ENCODE measurements around the gene TRMO. TPM values are rescaled to one million over a fixed set of nuclear protein-coding genes. Genes with fewer than 3 reads are reported as not detected.

The TRMO gene
- total RNA-seq, 2 experiments from 2014 or later: 42.8 to 45.8 TPM

- peak overlapping the region; percentile 96 for H3K27ac Mint-ChIP-seq
- peak overlapping the region; percentile 22 for H3K4me3 Mint-ChIP-seq
- no peak overlapping the region for H3K4me3 ChIP-seq (ENCODE audit: low read length)
- TF ChIP-seq, protein P1, sequence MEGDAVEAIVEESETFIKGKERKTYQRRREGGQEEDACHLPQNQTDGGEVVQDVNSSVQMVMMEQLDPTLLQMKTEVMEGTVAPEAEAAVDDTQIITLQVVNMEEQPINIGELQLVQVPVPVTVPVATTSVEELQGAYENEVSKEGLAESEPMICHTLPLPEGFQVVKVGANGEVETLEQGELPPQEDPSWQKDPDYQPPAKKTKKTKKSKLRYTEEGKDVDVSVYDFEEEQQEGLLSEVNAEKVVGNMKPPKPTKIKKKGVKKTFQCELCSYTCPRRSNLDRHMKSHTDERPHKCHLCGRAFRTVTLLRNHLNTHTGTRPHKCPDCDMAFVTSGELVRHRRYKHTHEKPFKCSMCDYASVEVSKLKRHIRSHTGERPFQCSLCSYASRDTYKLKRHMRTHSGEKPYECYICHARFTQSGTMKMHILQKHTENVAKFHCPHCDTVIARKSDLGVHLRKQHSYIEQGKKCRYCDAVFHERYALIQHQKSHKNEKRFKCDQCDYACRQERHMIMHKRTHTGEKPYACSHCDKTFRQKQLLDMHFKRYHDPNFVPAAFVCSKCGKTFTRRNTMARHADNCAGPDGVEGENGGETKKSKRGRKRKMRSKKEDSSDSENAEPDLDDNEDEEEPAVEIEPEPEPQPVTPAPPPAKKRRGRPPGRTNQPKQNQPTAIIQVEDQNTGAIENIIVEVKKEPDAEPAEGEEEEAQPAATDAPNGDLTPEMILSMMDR (IDR thresholded peaks at IDR 0.05): peak; percentile 81
- no peaks in the 10 kb centered on the region for H3K9me3 Mint-ChIP-seq
- H3K27me3 ChIP-seq (ENCODE audit: control insufficient read depth in 1 of 2, insufficient read depth in 2 of 2, low read length in 2 of 2): no peaks in the 10 kb centered on the region
- POLR2A ChIA-PET: interaction anchor here (0.7 to 9.8 kb wide), 7 partner anchors 9 to 356 kb away, joined by 3 to 335 read pairs (median 4); partner anchors contain the start of gene TRMO
- no peaks in the 10 kb centered on the region for H3K27me3 Mint-ChIP-seq
- CTCF ChIA-PET: interaction anchor here (0.8 to 14.2 kb wide), 8 partner anchors 9 to 363 kb away, joined by 3 to 221 read pairs (median 6); partner anchors contain the start of genes ANP32B and TRMO
- peaks cover 39% of the 10 kb centered on the region for H3K36me3 Mint-ChIP-seq (ENCODE audit: low read depth)
- ATAC-seq (ENCODE audit: poor library complexity) (no peak), DNase-seq (peak in 4 of 14 experiments; percentile 57 to 79 (median 70))
- no peaks in the 10 kb centered on the region for H3K9me3 ChIP-seq (ENCODE audit: control insufficient read depth in 1 of 2, insufficient read depth in 1 of 2, low read length in 2 of 2)
- peak overlapping the region in 1 of 2 donors; percentile 7 for H3K27ac ChIP-seq (ENCODE audit: low read depth in 1 of 2, low read length in 2 of 2)
- peaks cover 22% of the 10 kb centered on the region for H3K36me3 ChIP-seq (ENCODE audit: insufficient read depth, low read length)
- peaks cover 71% of the 10 kb centered on the region for H3K4me1 Mint-ChIP-seq (ENCODE audit: low read depth)
- H3K4me1 ChIP-seq (ENCODE audit: insufficient read depth, low read length): peaks cover 54% of the 10 kb centered on the region
- intact Hi-C loops (cut with DNase I, micrococcal nuclease): loop anchor here (1.0 to 10.0 kb wide), 4 partner anchors 99 to 361 kb away; partner anchors contain the start of genes NCBP1 (in 1 of the 2) and TSTD2 (in 1 of the 2)
These were observed 21.3 kb downstream of the TRMO start for GRCh38 chr9:97900738-97901565.

DNA sequence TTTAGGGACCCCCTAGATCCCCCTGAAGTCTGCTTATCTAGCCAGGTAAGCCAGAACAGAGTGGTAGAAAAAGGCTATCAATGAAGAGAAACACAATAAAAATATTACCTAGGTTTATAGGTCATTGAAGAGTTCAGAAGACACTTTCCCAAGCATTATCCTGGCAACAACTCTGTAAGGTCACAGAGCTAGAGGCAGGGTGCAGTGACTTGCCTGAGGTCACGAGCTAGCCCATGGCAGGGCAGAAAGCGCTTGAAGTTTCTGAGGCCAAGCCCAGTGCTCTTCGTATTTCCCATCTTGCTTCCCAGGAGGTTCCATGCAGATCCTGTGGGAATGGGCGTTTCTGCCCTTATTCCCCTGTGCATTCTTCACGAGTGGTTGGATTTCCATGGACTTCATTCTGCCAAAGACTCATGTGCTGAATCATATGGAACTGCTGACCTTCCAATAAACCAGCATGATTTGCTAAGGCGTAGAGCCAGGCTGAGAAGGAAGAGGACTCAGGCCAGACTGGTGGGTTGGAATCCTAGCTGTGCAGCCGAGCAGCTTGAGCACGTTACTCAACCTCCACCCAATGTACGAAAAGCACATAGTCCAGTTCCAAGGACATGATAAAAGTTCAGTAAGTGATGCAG, 22.1 kb downstream of the TRMO start:
- no peaks in the 10 kb centered on the region for H3K27me3 Mint-ChIP-seq
- H3K36me3 Mint-ChIP-seq (ENCODE audit: low read depth): peaks cover 44% of the 10 kb centered on the region

More for the DNA sequence above, 22.1 kb downstream of the TRMO start:
- intact Hi-C loops (cut with DNase I, micrococcal nuclease): loop anchor here (5.0 to 10.0 kb wide), 3 partner anchors 98 to 362 kb away; partner anchors contain the start of genes NCBP1 (in 1 of the 2) and TSTD2 (in 1 of the 2)
- Histone ChIP-seq H3K27me3 (ENCODE audit: control insufficient read depth in 1 of 2, insufficient read depth in 2 of 2, low read length in 2 of 2) (no peaks in the 10 kb centered on the region), H3K27ac (ENCODE audit: low read depth in 1 of 2, low read length in 2 of 2) (no peak overlapping the region), H3K4me3 (ENCODE audit: low read length) (no peak overlapping the region), H3K36me3 (ENCODE audit: insufficient read depth, low read length) (peaks cover 22% of the 10 kb centered on the region), H3K4me1 (ENCODE audit: insufficient read depth, low read length) (peaks cover 47% of the 10 kb centered on the region), H3K9me3 (ENCODE audit: control insufficient read depth in 1 of 2, insufficient read depth in 1 of 2, low read length in 2 of 2) (no peaks in the 10 kb centered on the region)
- peak overlapping the region; percentile 96 for H3K27ac Mint-ChIP-seq
- no peak for ATAC-seq (ENCODE audit: poor library complexity)
- TF ChIP-seq, protein P1 (IDR thresholded peaks at IDR 0.05): no peak
- no peaks in the 10 kb centered on the region for H3K9me3 Mint-ChIP-seq
- ChIA-PET POLR2A (interaction anchor here (0.8 to 9.8 kb wide), 5 partner anchors 8 to 357 kb away, joined by 3 to 335 read pairs (median 4); partner anchors contain the start of gene TRMO), CTCF (interaction anchor here (0.8 to 14.2 kb wide), 7 partner anchors 9 to 363 kb away, joined by 3 to 221 read pairs (median 9); partner anchors contain the start of genes ANP32B and TRMO)
- peaks cover 70% of the 10 kb centered on the region for H3K4me1 Mint-ChIP-seq (ENCODE audit: low read depth)
- H3K4me3 Mint-ChIP-seq: no peak overlapping the region
- no peak for DNase-seq
